Astrocyte (in vitro differentiated cells and primary cell): ENCODE data around the gene THRSP. TPM values are rescaled to one million over a fixed set of nuclear protein-coding genes. Genes with fewer than 3 reads are reported as not detected.

Experiments used
- DNase-seq: peaks from one replicate; pipeline ENCODE4 v3.0.0-alpha.2; 2010; ENCODE audit warnings: low read depth
- FAIRE-seq: peaks from 2 replicates; lab custom pipeline; 2011; peaks lifted over from hg19 to GRCh38; lab: Jason Lieb, UNC
- H2AFZ ChIP-seq: 2 replicates; pipeline ENCODE4 v1.6.0; 2012; ENCODE audit warnings: low read depth, low read length, inconsistent platforms
- H3K27ac ChIP-seq: 2 replicates; pipeline ENCODE4 v1.5.1; 2011; ENCODE audit warnings: low read depth, low read length, inconsistent platforms
- H3K27me3 ChIP-seq: 2 replicates; pipeline ENCODE4 v1.6.0; 2011; ENCODE audit warnings: low read length, inconsistent platforms; ENCODE audit not compliant: insufficient read depth
- H3K36me3 ChIP-seq: 2 replicates; pipeline ENCODE4 v1.5.1; 2011; ENCODE audit warnings: low read length, inconsistent platforms; ENCODE audit not compliant: insufficient read depth
- H3K4me1 ChIP-seq: 2 replicates; pipeline ENCODE4 v1.5.1; 2011; ENCODE audit warnings: low read length, inconsistent platforms; ENCODE audit not compliant: insufficient read depth
- H3K4me2 ChIP-seq: 2 replicates; pipeline ENCODE4 v1.6.0; 2012; ENCODE audit warnings: low read length, inconsistent platforms
- H3K4me3 ChIP-seq: 2 replicates; pipeline ENCODE4 v1.5.1; 2011; ENCODE audit warnings: low read depth, mild to moderate bottlenecking, low read length, inconsistent platforms; ENCODE audit not compliant: insufficient read depth
- H3K79me2 ChIP-seq: 2 replicates; pipeline ENCODE4 v1.6.0; 2012; ENCODE audit warnings: mild to moderate bottlenecking, low read length, inconsistent platforms; ENCODE audit not compliant: insufficient read depth
- H3K9ac ChIP-seq: 2 replicates; pipeline ENCODE4 v1.6.0; 2012; ENCODE audit warnings: mild to moderate bottlenecking, low read length, inconsistent platforms
- H3K9me3 ChIP-seq: 2 replicates; pipeline ENCODE4 v1.5.1; 2012; ENCODE audit warnings: low read depth, mild to moderate bottlenecking, low read length, inconsistent platforms; ENCODE audit not compliant: insufficient read depth
- H4K20me1 ChIP-seq: 2 replicates; pipeline ENCODE4 v1.6.0; 2012; ENCODE audit warnings: low read length, inconsistent platforms; ENCODE audit not compliant: insufficient read depth
- H3K27ac Mint-ChIP-seq: one replicate; pipeline ENCODE4 v1.8.0; 2021; ENCODE audit warnings: mild to moderate bottlenecking, mixed read lengths; ENCODE audit not compliant: unreplicated experiment
- H3K27me3 Mint-ChIP-seq: one replicate; pipeline ENCODE4 v1.8.0; 2021; ENCODE audit warnings: low read depth, mixed read lengths; ENCODE audit not compliant: unreplicated experiment
- H3K36me3 Mint-ChIP-seq: one replicate; pipeline ENCODE4 v1.8.0; 2021; ENCODE audit warnings: low read depth, mixed read lengths; ENCODE audit not compliant: unreplicated experiment
- H3K4me1 Mint-ChIP-seq: one replicate; pipeline ENCODE4 v1.8.0; 2021; ENCODE audit warnings: low read depth, mixed read lengths; ENCODE audit not compliant: unreplicated experiment
- H3K4me3 Mint-ChIP-seq: one replicate; pipeline ENCODE4 v1.8.0; 2021; ENCODE audit warnings: mild to moderate bottlenecking, moderate library complexity, mixed read lengths; ENCODE audit not compliant: unreplicated experiment
- H3K9me3 Mint-ChIP-seq: one replicate; pipeline ENCODE4 v1.8.0; 2021; ENCODE audit warnings: mild to moderate bottlenecking, mixed read lengths; ENCODE audit not compliant: unreplicated experiment
- CTCF ChIP-seq: IDR thresholded peaks from 2 replicates; pipeline ENCODE4 v1.5.1; 2011; ENCODE audit warnings: low read depth, mild to moderate bottlenecking, inconsistent platforms, low read length, moderate library complexity; ENCODE audit not compliant: insufficient read depth
- EZH2 ChIP-seq: IDR thresholded peaks from 2 replicates; pipeline ENCODE4 v1.6.1; 2012; ENCODE audit warnings: mild to moderate bottlenecking, low read length, inconsistent platforms; ENCODE audit not compliant: insufficient read depth
- total RNA-seq: library from RNA; stranded (reverse); gene quantifications from 2 replicates; pipeline ENCODE4 v1.2.1, GENCODE V29; 2021

Gene THRSP
- total RNA-seq, 1 donor from 2014 or later, result not detected

DNA sequence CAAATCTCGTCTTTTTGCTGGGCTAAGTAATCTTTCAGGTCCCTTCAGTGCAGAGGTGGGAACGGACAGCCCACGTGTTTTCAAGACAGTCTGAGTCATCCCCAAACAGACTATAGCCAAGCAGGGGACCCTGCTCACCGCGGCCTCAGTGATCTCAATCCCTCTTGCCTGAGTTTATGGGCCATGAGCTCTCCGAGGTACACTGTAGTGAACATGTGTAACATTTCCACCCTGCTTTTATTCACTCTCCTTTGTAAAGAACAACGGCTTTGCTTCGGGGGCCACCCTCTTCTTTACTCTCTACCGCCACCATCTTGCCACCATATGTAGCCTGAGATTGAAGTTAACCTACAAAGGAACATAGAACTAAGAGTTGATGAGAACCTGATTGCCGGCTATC, 29.0 kb upstream of the THRSP start:
- H3K4me3 ChIP-seq, result no peak overlapping the region
- no peak for TF ChIP-seq EZH2
- no peak for TF ChIP-seq CTCF
- H3K27me3 ChIP-seq, result no peaks in the 10 kb centered on the region
- no peak overlapping the region for H3K9ac ChIP-seq
- DNase-seq (no peak), FAIRE-seq (no peak)
- peaks cover 6% of the 10 kb centered on the region for H3K4me1 Mint-ChIP-seq
- H3K27ac Mint-ChIP-seq, result peak overlapping the region; percentile 15
- H3K4me3 Mint-ChIP-seq, result no peak overlapping the region
- H3K36me3 ChIP-seq, result no peaks in the 10 kb centered on the region
- peaks cover 3% of the 10 kb centered on the region for H3K36me3 Mint-ChIP-seq
- H3K27me3 Mint-ChIP-seq, result no peaks in the 10 kb centered on the region
- no peak overlapping the region for H3K4me2 ChIP-seq
- H2AFZ ChIP-seq, result no peak overlapping the region
- no peaks in the 10 kb centered on the region for H3K9me3 Mint-ChIP-seq
- H3K79me2 ChIP-seq, result no peaks in the 10 kb centered on the region
- H3K27ac ChIP-seq, result no peak overlapping the region
- no peaks in the 10 kb centered on the region for H4K20me1 ChIP-seq
- H3K4me1 ChIP-seq, result peaks cover 16% of the 10 kb centered on the region
- H3K9me3 ChIP-seq, result no peaks in the 10 kb centered on the region

DNA sequence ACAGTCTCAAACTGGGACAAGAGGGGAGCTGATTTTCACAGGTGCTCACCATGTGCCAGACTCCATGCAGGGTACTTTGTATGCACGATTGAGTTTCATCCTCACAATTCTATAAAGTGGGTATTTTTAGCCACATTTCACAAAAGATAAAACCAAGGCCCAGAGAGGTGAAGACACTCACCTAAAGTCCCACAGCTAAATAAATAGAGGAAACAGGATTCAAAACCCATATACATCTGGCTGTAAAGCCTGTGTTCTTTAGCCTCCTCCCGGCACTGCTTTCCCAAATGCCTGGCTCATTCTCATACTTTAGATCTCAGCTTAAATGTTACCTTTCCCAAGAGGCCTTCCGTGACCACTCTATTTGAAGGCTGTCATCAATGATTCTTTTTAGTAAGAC, 27.3 kb upstream of the THRSP start:
- Histone ChIP-seq H4K20me1 (no peaks in the 10 kb centered on the region), H3K36me3 (no peaks in the 10 kb centered on the region), H3K79me2 (no peaks in the 10 kb centered on the region), H3K4me2 (no peak overlapping the region), H3K9ac (no peak overlapping the region), H3K27ac (no peak overlapping the region), H3K4me1 (peaks cover 22% of the 10 kb centered on the region), H3K4me3 (no peak overlapping the region), H3K27me3 (no peaks in the 10 kb centered on the region), H3K9me3 (no peaks in the 10 kb centered on the region), H2AFZ (no peak overlapping the region)
- TF ChIP-seq CTCF, result no peak
- no peak for TF ChIP-seq EZH2
- Mint-ChIP-seq H3K36me3 (peaks cover 3% of the 10 kb centered on the region), H3K27ac (no peak overlapping the region), H3K9me3 (no peaks in the 10 kb centered on the region), H3K4me3 (no peak overlapping the region), H3K27me3 (no peaks in the 10 kb centered on the region), H3K4me1 (peaks cover 11% of the 10 kb centered on the region)
- no peak for FAIRE-seq
- no peak for DNase-seq

DNA sequence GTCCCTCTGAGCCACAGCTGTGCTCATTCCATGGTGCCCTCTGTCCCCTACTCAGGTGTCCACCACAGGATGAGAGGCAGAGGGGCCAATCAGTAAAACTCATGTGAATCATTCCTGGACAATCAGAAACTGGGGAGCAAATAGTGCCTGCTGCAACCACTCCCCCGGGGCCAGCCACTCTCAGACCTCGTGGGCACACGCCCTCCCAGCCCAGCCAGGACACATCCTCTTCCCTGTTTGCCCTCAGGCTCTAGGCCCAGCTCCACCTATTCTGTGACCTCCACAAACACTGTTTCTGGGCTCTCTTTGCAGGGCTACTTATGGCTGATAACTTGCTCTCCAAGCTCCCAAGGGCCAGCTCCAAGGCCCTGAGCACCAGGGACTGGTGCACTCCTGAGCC, 26.6 kb upstream of the THRSP start:
- Mint-ChIP-seq H3K4me3 (no peak overlapping the region), H3K9me3 (no peaks in the 10 kb centered on the region), H3K36me3 (peaks cover 3% of the 10 kb centered on the region), H3K27me3 (no peaks in the 10 kb centered on the region), H3K27ac (no peak overlapping the region), H3K4me1 (peaks cover 11% of the 10 kb centered on the region)
- H3K9me3 ChIP-seq, result no peaks in the 10 kb centered on the region
- TF ChIP-seq EZH2 (no peak), CTCF (no peak)
- DNase-seq, result no peak
- H3K36me3 ChIP-seq, result no peaks in the 10 kb centered on the region
- FAIRE-seq, result no peak
- H3K4me2 ChIP-seq, result no peak overlapping the region
- H3K4me1 ChIP-seq, result peaks cover 22% of the 10 kb centered on the region
- H3K79me2 ChIP-seq, result no peaks in the 10 kb centered on the region
- no peak overlapping the region for H3K27ac ChIP-seq
- H3K9ac ChIP-seq, result no peak overlapping the region
- H4K20me1 ChIP-seq, result no peaks in the 10 kb centered on the region
- H2AFZ ChIP-seq, result no peak overlapping the region
- no peak overlapping the region for H3K4me3 ChIP-seq
- H3K27me3 ChIP-seq, result no peaks in the 10 kb centered on the region
